Adipocyte (in vitro differentiated cells): ENCODE data around the gene COL1A1.
A peak's percentile ranks its signal among the peaks of the same experiment; 100 is the strongest.

Experiments
- DNase-seq: peaks from one replicate; pipeline ENCODE4 v3.0.0-alpha.2; 2015; ENCODE audit warnings: low read depth
- H3K27me3 ChIP-seq: replicated peaks from 2 replicates; pipeline ENCODE4 v1.7.0; 2013; ENCODE audit warnings: mild to moderate bottlenecking, low read length, moderate library complexity; ENCODE audit not compliant: control insufficient read depth, insufficient read depth
- H3K36me3 ChIP-seq: 2 replicates; pipeline ENCODE4 v1.7.0; 2013; ENCODE audit warnings: low read length, mild to moderate bottlenecking, moderate library complexity; ENCODE audit not compliant: control insufficient read depth, insufficient read depth, severe bottlenecking
- H3K4me1 ChIP-seq: 2 replicates; pipeline ENCODE4 v1.7.0; 2013; ENCODE audit warnings: mild to moderate bottlenecking, low read length, moderate library complexity; ENCODE audit not compliant: control insufficient read depth, insufficient read depth
- H3K4me3 ChIP-seq: 2 replicates; pipeline ENCODE4 v1.7.0; 2013; ENCODE audit warnings: mild to moderate bottlenecking, low read length, moderate library complexity
- H3K9ac ChIP-seq: 2 replicates; pipeline ENCODE4 v1.7.0; 2013; ENCODE audit warnings: mild to moderate bottlenecking, low read length, moderate library complexity
- H3K9me3 ChIP-seq: 2 replicates; pipeline ENCODE4 v1.7.0; 2013; ENCODE audit warnings: mild to moderate bottlenecking, low read length, moderate library complexity; ENCODE audit not compliant: control insufficient read depth

The COL1A1 gene

GRCh38 chr17:50181591-50182560, 19.6 kb downstream of the COL1A1 start:
- Histone ChIP-seq H3K4me1 (peaks cover 62% of the 10 kb centered on the region), H3K27me3 (no peaks in the 10 kb centered on the region)
- peak; percentile 68 for DNase-seq

GRCh38 chr17:50181144-50181543, 20.3 kb downstream of the COL1A1 start:
- Histone ChIP-seq H3K4me3 (no peak overlapping the region), H3K4me1 (peaks cover 59% of the 10 kb centered on the region), H3K9me3 (no peaks in the 10 kb centered on the region), H3K27me3 (no peaks in the 10 kb centered on the region), H3K36me3 (peaks cover 22% of the 10 kb centered on the region), H3K9ac (peak overlapping the region; percentile 64)
- DNase-seq: no peak

More at GRCh38 chr17:50181591-50182560, 19.6 kb downstream of the COL1A1 start:
- Histone ChIP-seq H3K9me3 (no peaks in the 10 kb centered on the region), H3K36me3 (peaks cover 29% of the 10 kb centered on the region), H3K9ac (peak overlapping the region; percentile 64), H3K4me3 (no peak overlapping the region)

GRCh38 chr17:50180620-50181019, 20.8 kb downstream of the COL1A1 start:
- no peak overlapping the region for H3K4me3 ChIP-seq
- peaks cover 16% of the 10 kb centered on the region for H3K36me3 ChIP-seq
- no peak for DNase-seq
- no peaks in the 10 kb centered on the region for H3K27me3 ChIP-seq
- peak overlapping the region; percentile 64 for H3K9ac ChIP-seq
- no peaks in the 10 kb centered on the region for H3K9me3 ChIP-seq
- H3K4me1 ChIP-seq: peaks cover 59% of the 10 kb centered on the region

GRCh38 chr17:50180111-50180510, 21.3 kb downstream of the COL1A1 start:
- Histone ChIP-seq H3K4me1 (peaks cover 59% of the 10 kb centered on the region), H3K4me3 (no peak overlapping the region), H3K9ac (peak overlapping the region; percentile 14), H3K9me3 (no peaks in the 10 kb centered on the region), H3K36me3 (peaks cover 11% of the 10 kb centered on the region), H3K27me3 (no peaks in the 10 kb centered on the region)
- no peak for DNase-seq

GRCh38 chr17:50177983-50178834, 23.2 kb downstream of the COL1A1 start:
- Histone ChIP-seq H3K9me3 (no peaks in the 10 kb centered on the region), H3K36me3 (no peaks in the 10 kb centered on the region), H3K27me3 (no peaks in the 10 kb centered on the region), H3K4me1 (peaks cover 56% of the 10 kb centered on the region), H3K9ac (peak overlapping the region; percentile 67), H3K4me3 (no peak overlapping the region)
- peak; percentile 95 for DNase-seq

GRCh38 chr17:50177476-50177875, 24.0 kb downstream of the COL1A1 start:
- no peaks in the 10 kb centered on the region for H3K9me3 ChIP-seq
- H3K4me3 ChIP-seq: no peak overlapping the region
- H3K9ac ChIP-seq: peak overlapping the region; percentile 67
- H3K4me1 ChIP-seq: peaks cover 63% of the 10 kb centered on the region
- no peaks in the 10 kb centered on the region for H3K27me3 ChIP-seq
- H3K36me3 ChIP-seq: no peaks in the 10 kb centered on the region
- no peak for DNase-seq

GRCh38 chr17:50176559-50177357, 24.7 kb downstream of the COL1A1 start:
- no peaks in the 10 kb centered on the region for H3K9me3 ChIP-seq
- no peaks in the 10 kb centered on the region for H3K36me3 ChIP-seq
- H3K9ac ChIP-seq: peak overlapping the region; percentile 34
- peak; percentile 27 for DNase-seq
- H3K4me3 ChIP-seq: no peak overlapping the region
- peaks cover 60% of the 10 kb centered on the region for H3K4me1 ChIP-seq
- no peaks in the 10 kb centered on the region for H3K27me3 ChIP-seq

- Histone ChIP-seq H3K4me3 (no peak overlapping the region), H3K27me3 (no peaks in the 10 kb centered on the region), H3K9ac (no peak overlapping the region), H3K36me3 (no peaks in the 10 kb centered on the region), H3K4me1 (peaks cover 52% of the 10 kb centered on the region), H3K9me3 (no peaks in the 10 kb centered on the region)
- no peak for DNase-seq
Measured at GRCh38 chr17:50175035-50175807, 26.2 kb downstream of the COL1A1 start.

GRCh38 chr17:50174444-50174843, 27.0 kb downstream of the COL1A1 start:
- H3K9ac ChIP-seq: no peak overlapping the region
- no peaks in the 10 kb centered on the region for H3K27me3 ChIP-seq
- H3K4me3 ChIP-seq: no peak overlapping the region
- no peak for DNase-seq
- H3K9me3 ChIP-seq: no peaks in the 10 kb centered on the region
- H3K4me1 ChIP-seq: peaks cover 52% of the 10 kb centered on the region
- H3K36me3 ChIP-seq: no peaks in the 10 kb centered on the region

GRCh38 chr17:50173335-50173941, 28.0 kb downstream of the COL1A1 start:
- peak overlapping the region; percentile 75 for H3K9ac ChIP-seq
- H3K9me3 ChIP-seq: no peaks in the 10 kb centered on the region
- peaks cover 45% of the 10 kb centered on the region for H3K4me1 ChIP-seq
- DNase-seq: peak; percentile 91
- no peaks in the 10 kb centered on the region for H3K27me3 ChIP-seq
- no peaks in the 10 kb centered on the region for H3K36me3 ChIP-seq
- H3K4me3 ChIP-seq: peak overlapping the region; percentile 14
